Measurements from ENCODE around the gene TMEM135.
"Not testable (repeated sequence)": the region's sequence is repeated elsewhere in the genome, so short reads cannot be mapped to it uniquely, and the experiment has no call there.

TMEM135 gene

DNA sequence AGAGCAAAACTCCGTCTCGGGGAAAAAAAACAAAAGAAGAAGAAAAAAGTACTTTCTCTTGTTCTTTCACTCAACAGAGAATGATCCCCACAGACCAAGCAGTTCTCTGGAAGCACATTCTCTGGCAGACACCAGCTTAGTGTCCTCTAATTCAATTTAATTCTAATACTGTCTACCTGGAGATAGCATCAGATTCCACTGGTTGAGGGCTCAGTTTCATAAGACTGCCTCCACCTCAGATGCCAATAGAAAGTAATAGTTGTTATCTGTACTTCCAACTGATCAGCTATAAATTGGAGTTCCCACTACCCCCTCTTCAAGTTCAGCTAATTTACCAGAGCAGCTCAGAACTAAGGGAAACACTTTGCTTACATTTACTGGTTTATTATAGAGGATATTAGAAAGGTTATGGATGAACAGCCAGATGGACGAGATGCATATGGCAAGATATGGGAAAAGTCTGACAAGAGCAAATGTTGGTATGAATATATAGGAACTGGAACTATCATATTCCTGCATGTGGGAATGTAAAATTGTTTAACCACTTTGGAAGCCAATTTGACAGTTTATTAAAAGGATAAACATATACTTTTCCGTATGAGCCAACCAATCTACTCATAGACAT, 64.3 kb downstream of the TMEM135 start:
- no peak for DNase-seq (ENCODE audit: insufficient read length)
- TF ChIP-seq TAF1 (IDR thresholded peaks at IDR 0.05; ENCODE audit: borderline replicate concordance, low read depth, low read length) (no peak), POLR2AphosphoS5 (IDR thresholded peaks at IDR 0.05; ENCODE audit: low read depth, low read length) (no peak), POLR2A (IDR thresholded peaks at IDR 0.05; ENCODE audit: low read depth, low read length) (no peak)
- FAIRE-seq, result no peak

DNA sequence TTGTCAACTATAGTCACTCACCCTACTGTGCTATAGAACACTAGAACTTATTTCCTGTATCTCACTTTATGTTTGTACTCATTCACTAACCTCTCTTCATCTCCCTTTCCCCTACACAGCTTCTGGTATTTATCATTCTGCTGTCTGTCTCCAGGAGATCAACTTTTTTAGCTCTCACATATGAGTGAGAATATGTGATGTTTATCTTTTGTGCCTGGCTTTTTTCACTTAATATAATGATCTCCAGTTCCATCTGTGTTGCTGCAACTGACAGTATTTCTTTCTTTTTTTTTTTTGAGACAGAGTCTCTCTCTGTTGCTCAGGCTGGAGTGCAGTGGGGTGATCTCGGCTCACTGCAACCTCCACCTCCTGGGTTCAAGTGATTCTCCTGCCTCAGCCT, 68.1 kb downstream of the TMEM135 start:
- not testable (repeated sequence) for DNase-seq (ENCODE audit: insufficient read length); FAIRE-seq

DNA sequence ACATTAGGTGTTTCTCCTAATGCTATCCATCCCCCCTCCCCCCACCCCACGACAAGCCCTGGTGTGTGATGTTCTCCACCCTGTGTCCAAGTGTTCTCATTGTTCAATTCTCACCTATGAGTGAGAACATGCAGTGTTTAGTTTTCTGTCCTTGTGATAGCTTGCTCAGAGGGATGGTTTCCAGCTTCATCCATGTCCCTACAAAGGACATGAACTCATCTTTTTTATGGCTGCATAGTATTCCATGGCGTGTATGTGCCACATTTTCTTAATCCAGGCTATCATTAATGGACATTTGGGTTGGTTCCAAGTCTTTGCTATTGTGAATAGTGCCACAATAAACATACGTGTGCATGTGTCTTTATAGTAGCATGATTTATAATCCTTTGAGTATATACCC, 69.6 kb downstream of the TMEM135 start:
- not testable (repeated sequence) for DNase-seq (ENCODE audit: insufficient read length); FAIRE-seq

DNA sequence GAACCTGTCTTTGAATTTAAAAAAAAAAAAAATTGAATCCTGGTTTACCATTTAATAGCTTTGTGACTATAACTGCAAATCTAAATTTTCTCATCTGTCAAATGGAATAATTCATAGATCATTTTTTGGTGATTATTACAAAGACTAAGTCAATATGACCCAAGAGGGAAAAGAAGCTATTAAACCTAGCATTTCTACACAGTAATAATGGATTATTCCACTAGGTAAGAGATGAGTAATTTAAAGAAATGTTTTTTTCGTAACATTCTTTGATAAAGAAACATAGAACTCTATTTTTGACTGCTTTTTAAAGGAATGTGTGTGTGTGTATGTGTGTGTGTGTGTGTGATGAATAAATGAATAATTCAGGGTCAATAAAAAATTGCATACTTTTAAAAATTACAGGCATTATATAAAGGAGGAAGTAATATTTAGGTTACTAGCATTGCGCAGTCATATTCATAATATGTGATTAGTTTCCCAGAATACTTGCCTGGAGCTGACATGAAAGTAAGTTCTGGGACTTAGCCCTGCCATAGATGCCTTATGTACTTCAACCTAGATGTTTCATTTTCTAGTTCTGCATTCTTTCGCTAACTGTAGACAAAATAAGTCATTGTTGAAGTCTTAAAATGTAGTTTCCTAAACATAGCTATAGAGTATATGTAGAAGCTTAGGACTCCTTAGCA, 72.9 kb downstream of the TMEM135 start:
- no peak for DNase-seq (ENCODE audit: insufficient read length)
- no peak for FAIRE-seq
- no peak for TF ChIP-seq TAF1 (IDR thresholded peaks at IDR 0.05; ENCODE audit: borderline replicate concordance, low read depth, low read length)
- TF ChIP-seq POLR2AphosphoS5 (IDR thresholded peaks at IDR 0.05; ENCODE audit: low read depth, low read length), result no peak
- TF ChIP-seq POLR2A (IDR thresholded peaks at IDR 0.05; ENCODE audit: low read depth, low read length), result no peak

DNA sequence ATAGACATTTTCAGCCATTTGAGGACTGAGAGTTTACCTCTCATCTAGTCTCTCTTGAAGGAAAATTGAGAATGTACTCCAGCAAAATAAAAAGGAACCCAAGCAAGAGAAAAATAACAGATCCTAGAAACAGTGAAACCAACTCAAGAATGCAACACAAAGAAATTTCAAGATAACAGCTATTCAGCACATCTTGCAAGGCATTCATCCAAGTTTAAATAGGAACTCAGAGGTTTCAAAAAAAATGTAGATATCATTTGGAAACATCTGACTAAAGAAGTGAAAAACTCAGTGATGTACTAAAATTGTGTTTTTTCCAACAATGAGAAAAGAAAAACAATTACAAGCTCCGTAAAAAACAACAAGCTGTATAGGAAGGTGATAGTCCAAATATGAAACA, 76.4 kb downstream of the TMEM135 start:
- no peak for FAIRE-seq
- TF ChIP-seq POLR2AphosphoS5 (IDR thresholded peaks at IDR 0.05; ENCODE audit: low read depth, low read length), result no peak
- no peak for TF ChIP-seq POLR2A (IDR thresholded peaks at IDR 0.05; ENCODE audit: low read depth, low read length)
- TF ChIP-seq TAF1 (IDR thresholded peaks at IDR 0.05; ENCODE audit: borderline replicate concordance, low read depth, low read length), result no peak

DNA sequence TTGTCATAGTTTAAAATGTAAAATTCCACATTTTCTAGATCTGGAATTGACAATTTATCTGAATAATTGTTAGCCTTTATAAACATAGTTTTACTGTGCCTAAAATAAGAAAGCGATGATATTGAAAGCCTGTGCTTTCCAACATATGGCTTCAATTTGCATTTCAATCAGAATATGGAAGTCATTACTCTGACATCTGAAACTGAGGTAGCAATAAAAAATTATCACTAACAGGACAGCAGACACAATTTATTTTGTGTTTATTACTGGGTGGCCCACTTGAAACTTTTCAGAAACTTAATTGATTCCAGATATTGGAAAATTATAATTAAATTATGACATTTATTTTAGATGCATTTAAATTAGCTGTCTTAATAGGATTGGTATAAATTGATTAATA, 78.5 kb downstream of the TMEM135 start:
- FAIRE-seq (no peak), DNase-seq (ENCODE audit: insufficient read length) (no peak)
- TF ChIP-seq TAF1 (IDR thresholded peaks at IDR 0.05; ENCODE audit: borderline replicate concordance, low read depth, low read length) (no peak), POLR2AphosphoS5 (IDR thresholded peaks at IDR 0.05; ENCODE audit: low read depth, low read length) (no peak), POLR2A (IDR thresholded peaks at IDR 0.05; ENCODE audit: low read depth, low read length) (no peak)

More for the DNA sequence above, 76.4 kb downstream of the TMEM135 start:
- DNase-seq (ENCODE audit: insufficient read length), result no peak

- TF ChIP-seq POLR2A (IDR thresholded peaks at IDR 0.05; ENCODE audit: low read depth, low read length) (no peak), TAF1 (IDR thresholded peaks at IDR 0.05; ENCODE audit: borderline replicate concordance, low read depth, low read length) (no peak), POLR2AphosphoS5 (IDR thresholded peaks at IDR 0.05; ENCODE audit: low read depth, low read length) (no peak)
- DNase-seq (ENCODE audit: insufficient read length) (no peak), FAIRE-seq (no peak)
These were observed 83.2 kb downstream of the TMEM135 start for GRCh38 chr11:87120937-87121336.

DNA sequence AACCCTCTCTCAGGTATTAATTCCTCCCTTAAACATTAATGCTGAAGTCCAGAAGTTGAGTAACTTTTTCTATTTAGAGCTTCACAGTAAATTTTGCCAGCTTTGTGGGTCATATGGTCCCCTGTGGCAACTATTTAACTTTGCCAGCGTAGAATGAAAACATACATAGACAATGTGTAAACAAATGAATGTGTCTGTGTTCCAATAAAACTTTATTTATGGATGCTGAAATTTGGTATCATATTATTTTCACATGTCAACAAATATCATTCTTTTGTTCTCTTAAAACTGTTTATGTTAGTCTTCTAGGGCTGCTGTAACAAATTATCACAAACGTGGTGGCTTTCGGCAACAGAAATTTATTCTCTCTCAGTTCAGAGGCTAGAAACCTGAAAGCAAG, 85.1 kb downstream of the TMEM135 start:
- TF ChIP-seq POLR2A (IDR thresholded peaks at IDR 0.05; ENCODE audit: low read depth, low read length), result no peak
- no peak for TF ChIP-seq POLR2AphosphoS5 (IDR thresholded peaks at IDR 0.05; ENCODE audit: low read depth, low read length)
- TF ChIP-seq TAF1 (IDR thresholded peaks at IDR 0.05; ENCODE audit: borderline replicate concordance, low read depth, low read length), result no peak
- no peak for FAIRE-seq
- no peak for DNase-seq (ENCODE audit: insufficient read length)

DNA sequence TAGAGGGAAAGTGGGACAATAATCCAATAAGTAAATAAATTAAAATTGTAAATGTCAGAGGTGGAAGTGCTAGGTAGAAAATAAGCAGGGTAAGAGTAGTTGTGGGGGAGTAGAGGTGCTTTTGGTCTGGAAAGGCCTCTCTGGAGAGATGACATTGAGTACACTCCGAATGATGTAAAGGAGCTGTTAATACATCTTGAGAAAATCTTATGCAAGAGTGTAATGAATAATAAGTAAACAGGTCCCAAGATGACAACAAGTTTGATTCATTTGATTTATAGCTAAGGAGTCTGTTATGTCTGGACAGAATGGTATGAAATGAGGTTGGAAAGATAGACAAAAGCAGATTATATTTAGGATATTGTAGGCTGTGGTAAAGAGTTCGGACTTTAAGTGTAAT, 87.5 kb downstream of the TMEM135 start:
- no peak for TF ChIP-seq POLR2A (IDR thresholded peaks at IDR 0.05; ENCODE audit: low read depth, low read length)
- FAIRE-seq (no peak), DNase-seq (ENCODE audit: insufficient read length) (no peak)

DNA sequence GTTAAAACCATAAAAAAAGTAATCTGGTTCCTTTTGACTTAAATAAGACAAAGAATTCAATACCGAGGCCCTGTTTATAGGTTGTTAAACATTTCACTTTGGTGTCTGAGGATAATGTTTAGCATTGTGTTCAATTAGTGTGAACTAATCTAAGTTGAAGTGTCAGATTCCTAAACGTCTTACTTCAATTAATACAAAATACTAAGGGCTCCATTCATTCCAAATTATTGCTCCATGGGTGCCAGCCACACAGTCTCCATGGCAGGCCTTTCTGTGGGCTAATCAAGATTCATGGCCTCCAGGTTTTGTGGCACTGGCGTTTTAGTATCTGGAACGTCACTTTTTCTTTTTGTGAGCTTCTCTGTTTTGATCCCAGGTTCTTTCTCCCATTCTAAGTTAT, 89.4 kb downstream of the TMEM135 start:
- no peak for TF ChIP-seq POLR2A (IDR thresholded peaks at IDR 0.05; ENCODE audit: low read depth, low read length)
- TF ChIP-seq TAF1 (IDR thresholded peaks at IDR 0.05; ENCODE audit: borderline replicate concordance, low read depth, low read length), result no peak
- no peak for TF ChIP-seq POLR2AphosphoS5 (IDR thresholded peaks at IDR 0.05; ENCODE audit: low read depth, low read length)
- FAIRE-seq, result no peak
- no peak for DNase-seq (ENCODE audit: insufficient read length)

DNA sequence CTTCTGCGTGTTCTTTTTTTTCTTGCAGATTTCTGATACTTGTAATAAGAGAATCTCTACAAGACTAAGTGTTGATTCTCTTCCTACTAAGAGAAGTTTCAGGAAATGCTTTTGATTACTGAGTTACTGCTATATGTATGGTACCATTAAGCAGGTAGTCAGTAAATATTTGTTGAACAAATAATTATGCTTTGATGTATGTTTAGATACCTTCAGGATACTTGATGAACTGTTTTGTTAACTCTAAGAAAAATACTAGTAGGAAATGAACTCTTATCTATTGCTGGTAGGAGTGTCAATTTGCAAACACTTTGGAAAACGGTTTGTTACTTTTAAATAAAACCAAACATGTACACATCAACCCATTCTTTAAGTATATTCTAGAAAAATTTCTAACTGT, 90.6 kb downstream of the TMEM135 start:
- no peak for FAIRE-seq
- no peak for DNase-seq (ENCODE audit: insufficient read length)
- TF ChIP-seq POLR2A (IDR thresholded peaks at IDR 0.05; ENCODE audit: low read depth, low read length) (no peak), TAF1 (IDR thresholded peaks at IDR 0.05; ENCODE audit: borderline replicate concordance, low read depth, low read length) (no peak), POLR2AphosphoS5 (IDR thresholded peaks at IDR 0.05; ENCODE audit: low read depth, low read length) (no peak)

GRCh38 chr11:87134524-87135106, 96.9 kb downstream of the TMEM135 start:
- DNase-seq (ENCODE audit: insufficient read length), result no peak
- TF ChIP-seq POLR2AphosphoS5 (IDR thresholded peaks at IDR 0.05; ENCODE audit: low read depth, low read length), result no peak
- TF ChIP-seq TAF1 (IDR thresholded peaks at IDR 0.05; ENCODE audit: borderline replicate concordance, low read depth, low read length), result no peak
- TF ChIP-seq POLR2A (IDR thresholded peaks at IDR 0.05; ENCODE audit: low read depth, low read length), result no peak
- FAIRE-seq, result no peak
